ENCODE results near the gene CCDC39.
"Not testable (repeated sequence)": the region's sequence is repeated elsewhere in the genome, so short reads cannot be mapped to it uniquely, and the experiment has no call there.

The CCDC39 gene

GRCh38 chr3:180619723-180620122, 59.6 kb downstream of the CCDC39 start:
- no peak for DNase-seq

GRCh38 chr3:180618563-180618962, 60.7 kb downstream of the CCDC39 start:
- not testable (repeated sequence) for DNase-seq

GRCh38 chr3:180617049-180617448, 62.2 kb downstream of the CCDC39 start:
- no peak for DNase-seq

- no peak for DNase-seq
Observed at GRCh38 chr3:180615954-180616353, 63.3 kb downstream of the CCDC39 start.

GRCh38 chr3:180612364-180612763, 66.9 kb downstream of the CCDC39 start:
- DNase-seq = no peak

- no peak for DNase-seq
Observed at GRCh38 chr3:180611006-180611405, 68.3 kb downstream of the CCDC39 start.

GRCh38 chr3:180601688-180602666, 77.3 kb downstream of the CCDC39 start, which contains the start of gene TTC14:
TTC14 (plus strand) TSS chr3:180602163; CDS start chr3:180602262, 99 bp downstream.
- peak in 1 of 2 experiments; percentile 61 for DNase-seq

- no peak for DNase-seq
Observed at GRCh38 chr3:180600473-180600872, 78.8 kb downstream of the CCDC39 start.

- no peak for DNase-seq
Observed at GRCh38 chr3:180595559-180595935, 83.7 kb downstream of the CCDC39 start.

GRCh38 chr3:180594631-180595558, 84.4 kb downstream of the CCDC39 start:
- DNase-seq = no peak

GRCh38 chr3:180593631-180594030, 85.7 kb downstream of the CCDC39 start:
- not testable (repeated sequence) for DNase-seq

GRCh38 chr3:180590396-180590795, 88.9 kb downstream of the CCDC39 start:
- DNase-seq = no peak

GRCh38 chr3:180580934-180581333, 98.4 kb downstream of the CCDC39 start:
- DNase-seq = no peak

GRCh38 chr3:180575571-180575970, 103.7 kb downstream of the CCDC39 start:
- DNase-seq = no peak

GRCh38 chr3:180571831-180572598, 107.3 kb downstream of the CCDC39 start:
- DNase-seq = no peak

- no peak for DNase-seq
Observed at GRCh38 chr3:180570238-180570637, 109.1 kb downstream of the CCDC39 start.

- DNase-seq = no peak
Observed at GRCh38 chr3:180564676-180565075, 114.6 kb downstream of the CCDC39 start.
